ENCODE data around the gene RBMS3.

Gene RBMS3

GRCh38 chr3:29263476-29263875, 17.4 kb upstream of the RBMS3 start:
- no peaks in the 10 kb centered on the region for H3K36me3 Mint-ChIP-seq (ENCODE audit: low read depth)
- no peak for DNase-seq
- no peak overlapping the region for H3K4me3 Mint-ChIP-seq
- H3K27me3 Mint-ChIP-seq, result no peaks in the 10 kb centered on the region
- H3K9me3 Mint-ChIP-seq, result no peaks in the 10 kb centered on the region
- H3K27ac Mint-ChIP-seq, result no peak overlapping the region
- no peaks in the 10 kb centered on the region for H3K4me1 Mint-ChIP-seq (ENCODE audit: low read depth)

- H3K4me3 Mint-ChIP-seq, result no peak overlapping the region
- H3K4me1 Mint-ChIP-seq (ENCODE audit: low read depth), result no peaks in the 10 kb centered on the region
- no peak overlapping the region for H3K27ac Mint-ChIP-seq
- DNase-seq, result no peak
- no peaks in the 10 kb centered on the region for H3K36me3 Mint-ChIP-seq (ENCODE audit: low read depth)
- no peaks in the 10 kb centered on the region for H3K9me3 Mint-ChIP-seq
- no peaks in the 10 kb centered on the region for H3K27me3 Mint-ChIP-seq
Measured at GRCh38 chr3:29265509-29266072, 15.3 kb upstream of the RBMS3 start.

- no peak overlapping the region for H3K27ac Mint-ChIP-seq
- DNase-seq, result no peak
- no peaks in the 10 kb centered on the region for H3K36me3 Mint-ChIP-seq (ENCODE audit: low read depth)
- no peak overlapping the region for H3K4me3 Mint-ChIP-seq
- no peaks in the 10 kb centered on the region for H3K4me1 Mint-ChIP-seq (ENCODE audit: low read depth)
- H3K27me3 Mint-ChIP-seq, result no peaks in the 10 kb centered on the region
- H3K9me3 Mint-ChIP-seq, result no peaks in the 10 kb centered on the region
Measured at GRCh38 chr3:29267226-29267625, 13.6 kb upstream of the RBMS3 start.

GRCh38 chr3:29268651-29269050, 12.2 kb upstream of the RBMS3 start:
- Mint-ChIP-seq H3K36me3 (ENCODE audit: low read depth) (no peaks in the 10 kb centered on the region), H3K9me3 (no peaks in the 10 kb centered on the region), H3K27me3 (no peaks in the 10 kb centered on the region), H3K4me1 (ENCODE audit: low read depth) (no peaks in the 10 kb centered on the region), H3K27ac (no peak overlapping the region), H3K4me3 (no peak overlapping the region)
- DNase-seq, result no peak

- Mint-ChIP-seq H3K27ac (no peak overlapping the region), H3K4me1 (ENCODE audit: low read depth) (peaks cover 4% of the 10 kb centered on the region), H3K4me3 (no peak overlapping the region), H3K36me3 (ENCODE audit: low read depth) (no peaks in the 10 kb centered on the region), H3K27me3 (no peaks in the 10 kb centered on the region), H3K9me3 (no peaks in the 10 kb centered on the region)
- no peak for DNase-seq
Measured at GRCh38 chr3:29270752-29271151, 10.1 kb upstream of the RBMS3 start.

- Mint-ChIP-seq H3K36me3 (ENCODE audit: low read depth) (no peaks in the 10 kb centered on the region), H3K9me3 (no peaks in the 10 kb centered on the region), H3K4me1 (ENCODE audit: low read depth) (peaks cover 4% of the 10 kb centered on the region), H3K27ac (no peak overlapping the region), H3K4me3 (no peak overlapping the region), H3K27me3 (no peaks in the 10 kb centered on the region)
- no peak for DNase-seq
Measured at GRCh38 chr3:29271475-29271874, 9.4 kb upstream of the RBMS3 start.

GRCh38 chr3:29274667-29275066, 6.2 kb upstream of the RBMS3 start:
- H3K4me1 Mint-ChIP-seq (ENCODE audit: low read depth), result peaks cover 4% of the 10 kb centered on the region
- no peaks in the 10 kb centered on the region for H3K27me3 Mint-ChIP-seq
- no peaks in the 10 kb centered on the region for H3K36me3 Mint-ChIP-seq (ENCODE audit: low read depth)
- DNase-seq, result no peak
- no peak overlapping the region for H3K27ac Mint-ChIP-seq
- H3K9me3 Mint-ChIP-seq, result no peaks in the 10 kb centered on the region
- H3K4me3 Mint-ChIP-seq, result no peak overlapping the region

GRCh38 chr3:29275309-29275708, 5.6 kb upstream of the RBMS3 start:
- no peak overlapping the region for H3K4me3 Mint-ChIP-seq
- no peaks in the 10 kb centered on the region for H3K36me3 Mint-ChIP-seq (ENCODE audit: low read depth)
- peaks cover under 1% of the 10 kb centered on the region for H3K27me3 Mint-ChIP-seq
- no peak overlapping the region for H3K27ac Mint-ChIP-seq
- peaks cover 5% of the 10 kb centered on the region for H3K4me1 Mint-ChIP-seq (ENCODE audit: low read depth)
- DNase-seq, result no peak
- H3K9me3 Mint-ChIP-seq, result no peaks in the 10 kb centered on the region

GRCh38 chr3:29277249-29277648, 3.6 kb upstream of the RBMS3 start:
- DNase-seq, result no peak
- H3K9me3 Mint-ChIP-seq, result no peaks in the 10 kb centered on the region
- peaks cover 22% of the 10 kb centered on the region for H3K4me1 Mint-ChIP-seq (ENCODE audit: low read depth)
- H3K4me3 Mint-ChIP-seq, result no peak overlapping the region
- no peak overlapping the region for H3K27ac Mint-ChIP-seq
- H3K27me3 Mint-ChIP-seq, result peaks cover 11% of the 10 kb centered on the region
- no peaks in the 10 kb centered on the region for H3K36me3 Mint-ChIP-seq (ENCODE audit: low read depth)

- H3K27me3 Mint-ChIP-seq, result peaks cover 13% of the 10 kb centered on the region
- H3K36me3 Mint-ChIP-seq (ENCODE audit: low read depth), result no peaks in the 10 kb centered on the region
- peaks cover 37% of the 10 kb centered on the region for H3K4me1 Mint-ChIP-seq (ENCODE audit: low read depth)
- H3K9me3 Mint-ChIP-seq, result no peaks in the 10 kb centered on the region
- no peak overlapping the region for H3K4me3 Mint-ChIP-seq
- no peak for DNase-seq
- H3K27ac Mint-ChIP-seq, result no peak overlapping the region
Measured at GRCh38 chr3:29279286-29279685, 1.6 kb upstream of the RBMS3 start.

GRCh38 chr3:29279806-29280205, 1.1 kb upstream of the RBMS3 start:
- Mint-ChIP-seq H3K27ac (no peak overlapping the region), H3K9me3 (no peaks in the 10 kb centered on the region), H3K4me1 (ENCODE audit: low read depth) (peaks cover 33% of the 10 kb centered on the region), H3K27me3 (peaks cover 13% of the 10 kb centered on the region), H3K36me3 (ENCODE audit: low read depth) (no peaks in the 10 kb centered on the region), H3K4me3 (no peak overlapping the region)
- no peak for DNase-seq

GRCh38 chr3:29281094-29281343, 148 bp downstream of the RBMS3 start:
- peak overlapping the region; percentile 78 for H3K4me3 Mint-ChIP-seq
- H3K4me1 Mint-ChIP-seq (ENCODE audit: low read depth), result peaks cover 40% of the 10 kb centered on the region
- DNase-seq, result no peak
- H3K27me3 Mint-ChIP-seq, result peaks cover 17% of the 10 kb centered on the region
- no peaks in the 10 kb centered on the region for H3K9me3 Mint-ChIP-seq
- H3K36me3 Mint-ChIP-seq (ENCODE audit: low read depth), result no peaks in the 10 kb centered on the region
- peak overlapping the region; percentile 48 for H3K27ac Mint-ChIP-seq

GRCh38 chr3:29281344-29282241, 722 bp downstream of the RBMS3 start:
- Mint-ChIP-seq H3K4me3 (peak overlapping the region; percentile 78), H3K4me1 (ENCODE audit: low read depth) (peaks cover 40% of the 10 kb centered on the region), H3K9me3 (no peaks in the 10 kb centered on the region), H3K27ac (peak overlapping the region; percentile 48), H3K36me3 (ENCODE audit: low read depth) (no peaks in the 10 kb centered on the region), H3K27me3 (peaks cover 17% of the 10 kb centered on the region)
- no peak for DNase-seq

- H3K4me3 Mint-ChIP-seq, result peak overlapping the region; percentile 78
- no peaks in the 10 kb centered on the region for H3K36me3 Mint-ChIP-seq (ENCODE audit: low read depth)
- peak overlapping the region; percentile 48 for H3K27ac Mint-ChIP-seq
- H3K27me3 Mint-ChIP-seq, result peaks cover 17% of the 10 kb centered on the region
- H3K4me1 Mint-ChIP-seq (ENCODE audit: low read depth), result peaks cover 40% of the 10 kb centered on the region
- H3K9me3 Mint-ChIP-seq, result no peaks in the 10 kb centered on the region
- DNase-seq, result no peak
Measured at GRCh38 chr3:29282427-29283230, 1.8 kb downstream of the RBMS3 start.
